ENCODE results near the gene KDM6B.

Gene KDM6B

DNA sequence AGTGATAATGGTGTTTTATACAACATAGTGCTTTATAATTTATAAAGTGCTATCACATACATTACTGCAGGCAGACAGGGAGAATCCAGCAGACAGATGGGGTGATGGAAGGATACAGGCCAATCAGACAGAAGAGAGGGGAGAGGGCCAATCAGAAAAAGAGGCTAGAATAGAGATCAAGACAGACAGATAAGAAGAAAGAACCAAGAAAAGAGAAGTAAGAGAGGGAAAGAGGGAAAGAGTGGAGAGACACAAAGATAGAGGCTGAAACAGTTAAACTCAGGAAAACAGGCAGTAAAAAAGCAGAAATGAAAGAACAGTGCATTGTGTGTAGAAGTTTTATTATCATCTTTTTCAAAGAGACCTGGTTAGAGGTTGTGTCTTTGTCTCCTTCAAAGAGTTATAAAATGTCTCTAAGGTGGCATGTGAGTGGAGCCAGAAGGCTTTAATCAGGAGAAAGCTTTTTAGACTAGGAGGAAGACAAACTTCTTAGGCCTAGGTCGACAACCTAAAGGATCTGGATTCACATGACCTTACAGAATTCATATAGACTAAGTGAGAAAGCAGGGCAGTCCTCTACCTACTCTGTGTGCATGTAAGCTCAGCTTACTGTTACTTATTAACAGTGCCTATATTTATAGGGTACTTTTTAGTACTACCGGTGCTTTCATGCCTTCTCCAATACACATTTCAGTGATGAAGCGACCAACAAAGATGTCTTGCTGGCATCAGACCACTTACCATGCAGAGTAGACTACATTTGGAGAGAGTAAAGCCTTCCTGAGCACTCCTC is 46.3 kb downstream of the KDM6B start:
- DNase-seq (ENCODE audit: low read depth): no peak

- no peak for DNase-seq (ENCODE audit: low read depth)
Measured at GRCh38 chr17:7881276-7882054, 47.4 kb downstream of the KDM6B start.

- DNase-seq (ENCODE audit: low read depth): no peak
Measured at GRCh38 chr17:7882068-7882467, 48.1 kb downstream of the KDM6B start.

DNA sequence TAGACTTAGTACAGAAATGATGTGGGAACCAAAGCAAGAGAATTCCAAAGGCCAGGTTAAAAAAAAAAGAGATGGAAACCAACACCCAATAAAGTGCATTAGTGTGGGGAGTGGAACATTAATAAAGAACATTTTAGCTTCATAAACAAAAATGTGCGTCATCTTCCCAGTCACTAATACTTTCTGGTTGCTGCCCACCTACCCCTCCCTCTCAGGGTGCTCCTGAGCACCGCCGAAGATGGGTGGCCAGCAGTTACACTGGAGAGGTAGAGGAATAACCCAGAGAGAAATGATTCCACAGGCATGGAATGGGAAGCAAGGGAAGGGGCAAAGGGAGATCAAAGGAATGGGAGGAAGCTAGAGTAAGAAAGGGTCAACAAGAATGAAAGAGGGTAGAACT is 48.6 kb downstream of the KDM6B start:
- DNase-seq (ENCODE audit: low read depth): no peak
